Breast epithelium (tissue), 4 donors: ENCODE measurements around the gene PCNX2. TPM values are rescaled to one million over a fixed set of nuclear protein-coding genes. Genes with fewer than 3 reads are reported as not detected.

Experiments used
- DNase-seq, 2 donors: peaks; one replicate each; pipeline ENCODE4 v3.0.0-alpha.2; 2019; ENCODE audit warnings: low spot score in 2 of 2
- H3K27ac ChIP-seq, 2 donors: fragments of 200-600 bp; sonication (generic) in 1 of 2; one replicate each; pipeline ENCODE4 v1.5.1; 2016 to 2019; ENCODE audit warnings: mild to moderate bottlenecking in 1 of 2
- H3K27me3 ChIP-seq, 2 donors: fragments of 200-600 bp; sonication (generic) in 1 of 2; one replicate each; pipeline versions ENCODE4 v1.5.1 to v1.6.0; 2017 to 2019; ENCODE audit warnings: control low read depth in 1 of 2, mild to moderate bottlenecking in 1 of 2
- H3K36me3 ChIP-seq: fragments of 200-600 bp; one replicate; pipeline ENCODE4 v1.5.1; 2019
- H3K4me1 ChIP-seq, 2 donors: fragments of 200-600 bp; sonication (generic); one replicate each; pipeline ENCODE4 v1.5.1; 2016 to 2019; ENCODE audit warnings: control low read depth in 1 of 2
- H3K4me3 ChIP-seq, 3 donors: fragments of 200-600 bp; sonication (generic); 1 replicate in 2 of 3; 2 replicates in 1 of 3; pipeline ENCODE4 v1.5.1; 2016 to 2019; ENCODE audit warnings: mild to moderate bottlenecking in 3 of 3, moderate library complexity in 2 of 3
- H3K9me3 ChIP-seq, 2 donors: fragments of 200-600 bp; sonication (generic) in 1 of 2; one replicate each; pipeline ENCODE4 v1.5.1; 2016 to 2019; ENCODE audit warnings: control low read depth in 1 of 2
- POLR2A ChIP-seq: fragments of 450-650 bp; IDR thresholded peaks from one replicate; pipeline ENCODE4 v1.6.1; 2016; ENCODE audit warnings: antibody characterized with exemption, mild to moderate bottlenecking, moderate library complexity
- POLR2AphosphoS5 ChIP-seq, 3 donors: sonication (generic); formaldehyde crosslinking; IDR thresholded peaks; one replicate each; pipeline ENCODE4 v1.6.1; 2017; ENCODE audit warnings: antibody characterized with exemption in 3 of 3
- intact Hi-C: fragments of 100-400 bp; cut with DNase I; formaldehyde crosslinking; loops from one replicate; pipeline ENCODE4 v1.15.1; 2023; ENCODE audit warnings: low total_unique reads
- total RNA-seq, 3 donors: library from RNA; depleted of rRNA; stranded (reverse); fragments of >200 nt; gene quantifications; one replicate each; pipeline ENCODE4 v1.1.0, GENCODE V29; 2016
- TF ChIP-seq, protein P1 (sequence below), 3 donors: fragments of 450-650 bp; IDR thresholded peaks; one replicate each; pipeline ENCODE4 v1.5.1; 2016 to 2017; ENCODE audit warnings: antibody characterized with exemption in 3 of 3, mild to moderate bottlenecking in 3 of 3, moderate library complexity in 3 of 3

The PCNX2 gene
- total RNA-seq, 3 donors from 2014 or later: 18.7 to 32.6 (median 26.2) TPM

DNA sequence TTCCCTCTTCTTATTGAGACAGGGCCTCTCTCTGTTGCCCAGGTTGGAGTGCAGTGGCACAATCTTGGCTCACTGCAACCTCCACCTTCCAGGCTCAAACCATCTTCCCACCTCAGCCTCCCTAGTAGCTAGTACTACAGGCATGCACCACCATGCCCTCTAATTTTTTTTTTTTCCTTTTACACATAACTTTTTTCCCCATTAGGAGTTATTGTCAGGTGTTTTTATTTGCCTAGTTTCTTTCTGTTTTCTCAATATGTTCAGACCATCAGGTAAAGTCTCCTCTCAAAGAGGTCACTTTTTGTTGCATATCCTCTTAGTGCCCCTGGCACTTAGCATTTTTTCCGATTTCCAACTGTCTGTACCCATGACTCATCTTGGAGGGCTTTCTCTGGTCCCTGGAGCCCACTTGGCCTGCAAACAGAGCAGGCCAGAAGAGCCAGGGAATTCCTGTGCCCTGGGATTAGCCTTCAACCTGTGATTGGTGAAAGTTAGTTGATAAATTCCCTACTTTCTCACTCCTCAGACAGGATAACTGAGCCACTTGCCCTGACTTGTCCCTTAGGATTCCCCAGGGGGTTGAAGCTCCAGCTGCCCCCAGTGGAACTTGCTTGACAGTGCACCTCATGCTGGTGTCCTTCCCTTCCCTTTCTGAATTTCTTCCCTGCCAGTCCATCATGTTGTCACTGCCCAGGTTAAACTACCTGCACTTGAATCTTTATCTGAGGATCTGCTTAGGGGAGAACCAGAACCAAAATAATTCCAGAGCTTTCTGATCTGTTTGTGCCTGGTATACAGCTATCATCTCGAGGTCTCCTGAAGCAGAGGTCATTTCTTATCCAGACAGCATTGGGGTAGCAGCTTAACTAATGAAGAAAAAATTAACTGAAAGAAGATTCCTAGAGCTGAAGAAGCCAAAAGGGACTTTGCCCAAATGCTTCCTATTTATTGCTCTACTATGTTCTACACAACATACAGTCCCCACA is 342.7 kb downstream of the PCNX2 start:
- DNase-seq: peak in 1 of 2 donors; percentile 35
- Histone ChIP-seq H3K27ac (no peak overlapping the region), H3K4me1 (peaks cover 0 to 4% of the 10 kb centered on the region in 2 donors), H3K9me3 (no peaks in the 10 kb centered on the region), H3K36me3 (no peaks in the 10 kb centered on the region), H3K27me3 (no peaks in the 10 kb centered on the region), H3K4me3 (no peak overlapping the region)
- intact Hi-C loops: no loop called here
- TF ChIP-seq, protein P1, sequence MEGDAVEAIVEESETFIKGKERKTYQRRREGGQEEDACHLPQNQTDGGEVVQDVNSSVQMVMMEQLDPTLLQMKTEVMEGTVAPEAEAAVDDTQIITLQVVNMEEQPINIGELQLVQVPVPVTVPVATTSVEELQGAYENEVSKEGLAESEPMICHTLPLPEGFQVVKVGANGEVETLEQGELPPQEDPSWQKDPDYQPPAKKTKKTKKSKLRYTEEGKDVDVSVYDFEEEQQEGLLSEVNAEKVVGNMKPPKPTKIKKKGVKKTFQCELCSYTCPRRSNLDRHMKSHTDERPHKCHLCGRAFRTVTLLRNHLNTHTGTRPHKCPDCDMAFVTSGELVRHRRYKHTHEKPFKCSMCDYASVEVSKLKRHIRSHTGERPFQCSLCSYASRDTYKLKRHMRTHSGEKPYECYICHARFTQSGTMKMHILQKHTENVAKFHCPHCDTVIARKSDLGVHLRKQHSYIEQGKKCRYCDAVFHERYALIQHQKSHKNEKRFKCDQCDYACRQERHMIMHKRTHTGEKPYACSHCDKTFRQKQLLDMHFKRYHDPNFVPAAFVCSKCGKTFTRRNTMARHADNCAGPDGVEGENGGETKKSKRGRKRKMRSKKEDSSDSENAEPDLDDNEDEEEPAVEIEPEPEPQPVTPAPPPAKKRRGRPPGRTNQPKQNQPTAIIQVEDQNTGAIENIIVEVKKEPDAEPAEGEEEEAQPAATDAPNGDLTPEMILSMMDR (IDR thresholded peaks at IDR 0.05): peak; percentile 24 to 60 (median 54)
- TF ChIP-seq POLR2AphosphoS5 (IDR thresholded peaks at IDR 0.05): no peak

DNA sequence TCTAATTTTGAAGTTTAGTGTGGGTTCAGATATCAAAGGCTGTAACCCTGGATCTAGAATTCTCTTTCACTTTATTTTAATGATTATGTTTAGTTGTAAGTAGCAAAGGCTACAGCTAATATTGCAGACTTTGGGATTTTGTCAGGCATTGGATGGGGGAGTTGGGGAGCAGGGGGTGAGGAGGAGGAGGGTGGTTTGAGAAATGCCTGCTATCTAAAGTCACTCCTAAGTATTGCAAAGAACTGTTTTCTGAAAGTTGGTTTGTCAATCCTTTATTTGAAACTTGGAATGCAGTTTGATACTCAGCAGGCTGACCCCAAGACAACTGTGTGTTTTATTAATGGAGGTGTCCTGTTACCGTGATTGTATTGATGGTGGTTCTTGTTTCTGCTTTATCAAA is 343.9 kb downstream of the PCNX2 start:
- Histone ChIP-seq H3K27me3 (no peaks in the 10 kb centered on the region), H3K4me1 (peaks cover 0 to 4% of the 10 kb centered on the region in 2 donors), H3K4me3 (peak overlapping the region; percentile 69 to 87 (median 86)), H3K9me3 (no peaks in the 10 kb centered on the region), H3K36me3 (no peaks in the 10 kb centered on the region), H3K27ac (no peak overlapping the region)
- intact Hi-C loops: no loop called here
- no peak for TF ChIP-seq POLR2AphosphoS5 (IDR thresholded peaks at IDR 0.05)
- TF ChIP-seq, protein P1 (IDR thresholded peaks at IDR 0.05): no peak
- no peak for TF ChIP-seq POLR2A
- DNase-seq: no peak

DNA sequence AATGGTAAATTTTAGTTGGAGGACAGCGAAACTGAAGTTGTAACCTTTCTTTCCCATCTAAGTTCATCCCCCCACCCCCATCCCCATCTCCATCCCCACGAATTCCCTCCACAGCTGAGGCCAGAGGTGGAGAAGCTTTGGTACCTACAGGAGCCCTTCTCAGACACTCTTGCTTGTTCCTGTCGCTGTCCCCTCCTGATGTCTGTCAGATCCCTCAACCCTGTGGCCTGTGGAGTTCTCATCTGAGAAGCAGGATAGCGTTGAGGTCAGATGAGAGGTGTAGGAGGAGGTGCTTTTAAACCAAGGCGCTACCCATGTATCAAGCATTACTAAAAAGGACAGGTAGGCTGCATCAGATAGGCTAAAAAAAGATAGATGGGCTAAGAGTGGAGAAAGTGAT is 344.3 kb downstream of the PCNX2 start:
- Histone ChIP-seq H3K27me3 (no peaks in the 10 kb centered on the region), H3K9me3 (no peaks in the 10 kb centered on the region), H3K27ac (peak overlapping the region; percentile 88 to 92), H3K4me1 (peaks cover 0 to 4% of the 10 kb centered on the region in 2 donors), H3K36me3 (no peaks in the 10 kb centered on the region), H3K4me3 (peak overlapping the region; percentile 69 to 87 (median 86))
- no peak for DNase-seq
- TF ChIP-seq, protein P1 (IDR thresholded peaks at IDR 0.05): no peak
- TF ChIP-seq POLR2A (no peak), POLR2AphosphoS5 (IDR thresholded peaks at IDR 0.05) (no peak)
- intact Hi-C loops: no loop called here

DNA sequence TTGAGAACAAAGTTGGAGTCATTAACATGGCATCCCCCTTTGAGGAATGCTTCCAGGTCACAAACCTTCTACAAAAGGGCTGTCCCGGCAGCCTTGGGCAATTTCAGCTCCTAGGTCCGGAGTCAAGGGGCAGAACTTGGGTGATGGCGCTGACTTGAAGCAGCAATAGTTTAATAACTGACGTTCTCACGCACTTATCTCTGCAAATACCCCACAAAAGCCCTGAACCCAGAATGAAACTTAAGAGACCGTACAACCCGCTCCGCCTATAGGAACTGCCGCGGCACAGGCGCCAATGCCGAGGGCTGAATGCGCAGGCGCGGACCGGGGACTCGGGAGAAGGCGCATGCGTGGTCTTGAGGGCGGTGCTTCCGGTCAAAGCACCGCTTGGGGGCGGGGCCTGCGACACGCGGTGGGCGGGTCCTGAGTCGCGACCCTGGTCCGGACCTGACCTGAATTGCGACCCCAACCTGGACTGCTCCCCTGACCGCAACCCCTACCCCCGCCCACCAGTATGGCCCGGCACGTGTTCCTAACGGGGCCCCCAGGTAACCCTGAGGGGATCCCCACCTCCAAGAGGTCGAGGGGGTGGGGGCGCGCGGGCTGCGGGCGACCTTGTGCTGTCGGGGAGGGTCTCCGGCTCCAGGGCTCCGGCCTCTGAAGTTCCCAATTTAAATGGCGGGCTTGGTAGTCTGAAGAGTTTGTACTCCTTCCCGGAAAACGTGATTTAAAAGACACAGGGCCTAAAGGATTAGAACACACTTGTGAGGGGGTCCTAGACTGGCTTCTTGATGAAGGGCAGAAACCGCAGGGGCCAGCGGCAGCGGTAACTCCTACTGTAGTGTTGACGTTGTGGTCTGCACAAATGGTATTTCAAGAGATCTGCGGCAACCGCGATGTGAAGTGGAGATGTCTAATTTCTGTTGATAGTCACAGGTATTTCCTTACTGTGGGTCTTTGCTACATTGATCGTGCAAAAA is 345.0 kb downstream of the PCNX2 start, which contains the start of gene NTPCR:
TSS of gene NTPCR (plus strand) at position 415 of the 980 bp plus-strand sequence. CDS start at position 515, 100 bp downstream.
- peak in 2 of 3 donors; percentile 11 to 38 for TF ChIP-seq POLR2AphosphoS5 (IDR thresholded peaks at IDR 0.05)
- TF ChIP-seq, protein P1 (IDR thresholded peaks at IDR 0.05): no peak
- Histone ChIP-seq H3K4me3 (peak within 1 kb of the TSS; percentile 69 to 87 (median 86)), H3K27ac (peak within 1 kb of the TSS; percentile 88 to 92), H3K27me3 (no peaks in the 10 kb centered on the region), H3K9me3 (no peaks in the 10 kb centered on the region), H3K4me1 (peaks cover 0 to 4% of the 10 kb centered on the region in 2 donors), H3K36me3 (no peaks in the 10 kb centered on the region)
- intact Hi-C loops: no loop called here
- DNase-seq: peak; percentile 80 to 89
